ENCODE data around the gene NRXN3.

DNA sequence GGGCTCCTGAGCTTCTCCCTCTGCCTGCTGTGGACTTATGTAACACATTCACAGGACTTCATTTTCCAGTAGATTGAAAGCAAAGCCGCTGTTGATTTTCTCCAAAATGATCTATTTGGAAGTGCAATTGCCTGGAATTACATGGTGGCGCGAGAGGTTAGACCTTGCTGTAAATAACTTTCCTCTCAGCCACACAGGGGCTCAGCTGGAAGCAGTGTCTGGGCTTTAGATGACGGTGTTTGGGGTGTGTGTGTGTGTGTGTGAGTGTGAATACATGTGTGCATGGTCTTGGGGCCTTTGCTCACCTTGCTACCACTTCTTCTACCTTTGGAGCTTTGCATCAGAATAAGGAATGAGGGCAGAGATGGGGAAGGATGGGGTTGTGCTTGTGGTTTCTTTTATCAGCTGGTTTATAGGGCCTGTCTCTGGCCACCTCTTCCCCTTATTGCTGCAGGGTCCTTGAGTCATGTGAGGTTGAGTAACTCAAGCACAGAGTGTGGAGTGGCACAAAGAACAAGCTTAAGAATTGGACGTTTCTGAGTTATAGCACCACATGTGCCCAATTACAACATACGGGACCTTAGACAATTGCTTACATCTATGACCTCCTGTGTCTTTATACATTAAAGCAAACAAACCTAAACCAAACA lies 280.6 kb downstream of the NRXN3 start:
- TF ChIP-seq CTCF (IDR thresholded peaks at IDR 0.05; ENCODE audit: insufficient read depth, low read length, poor library complexity, severe bottlenecking) (no peak), EZH2phosphoT487 (conservative IDR thresholded peaks at IDR 0.05; ENCODE audit: low read length) (no peak)
